T-helper 1 cell treated with Interleukin-12 subunit alpha and Interleukin-12 subunit beta and Interleukin-4 antibody, amounts not matched to agents 30 ng/mL and 1 ng/mL, for 36 hours (primary cell): ENCODE results near the gene RUFY4. TPM values are rescaled to one million over a fixed set of nuclear protein-coding genes. Genes with fewer than 3 reads are reported as not detected.

ENCODE experiments used
- intact Hi-C: fragments of 100-400 bp; cut with micrococcal nuclease; formaldehyde crosslinking; loops from one replicate; pipeline ENCODE4 v1.15.1; 2024
- total RNA-seq: library from RNA; stranded (reverse); gene quantifications from 2 replicates; pipeline ENCODE4 v1.2.3, GENCODE V29; 2022

The RUFY4 gene
- 3.2 and 3.3 TPM in 2 replicates for total RNA-seq

- intact Hi-C loops, result loop anchor here (1.0 to 10.0 kb wide), 5 partner anchors 28 to 284 kb away; no protein-coding TSS in a partner anchor
Observed at GRCh38 chr2:218068721-218069334, at the start of gene RUFY4. Gene RUFY4 (plus strand): TSS chr2:218069253. CDS start chr2:218070606, 1,353 bp downstream.

- intact Hi-C loops, result no loop called here
Observed at GRCh38 chr2:218019411-218020060, 49.5 kb upstream of the RUFY4 start.

GRCh38 chr2:218020281-218020680 lies 48.8 kb upstream of the RUFY4 start:
- intact Hi-C loops, result no loop called here

- intact Hi-C loops, result no loop called here
Observed at GRCh38 chr2:218020966-218021535, 48.0 kb upstream of the RUFY4 start.

- intact Hi-C loops, result no loop called here
Observed at GRCh38 chr2:218021536-218022071, 47.4 kb upstream of the RUFY4 start.

- intact Hi-C loops, result no loop called here
Observed at GRCh38 chr2:218022131-218022850, 46.8 kb upstream of the RUFY4 start.

- intact Hi-C loops, result no loop called here
Observed at GRCh38 chr2:218022851-218023530, 46.1 kb upstream of the RUFY4 start.

- intact Hi-C loops, result no loop called here
Observed at GRCh38 chr2:218023636-218024035, 45.4 kb upstream of the RUFY4 start.

- intact Hi-C loops, result no loop called here
Observed at GRCh38 chr2:218024336-218024735, 44.7 kb upstream of the RUFY4 start.

GRCh38 chr2:218024871-218025270 lies 44.2 kb upstream of the RUFY4 start:
- intact Hi-C loops, result no loop called here

GRCh38 chr2:218026244-218026643 lies 42.8 kb upstream of the RUFY4 start:
- intact Hi-C loops, result no loop called here

GRCh38 chr2:218026676-218027425 lies 42.2 kb upstream of the RUFY4 start:
- intact Hi-C loops, result no loop called here

GRCh38 chr2:218027426-218028188 lies 41.4 kb upstream of the RUFY4 start:
- intact Hi-C loops, result no loop called here

GRCh38 chr2:218028189-218028495 lies 40.9 kb upstream of the RUFY4 start:
- intact Hi-C loops, result no loop called here

- intact Hi-C loops, result no loop called here
Observed at GRCh38 chr2:218028562-218029348, 40.3 kb upstream of the RUFY4 start.

- intact Hi-C loops, result no loop called here
Observed at GRCh38 chr2:218029366-218030360, 39.4 kb upstream of the RUFY4 start.

GRCh38 chr2:218030409-218031195 lies 38.5 kb upstream of the RUFY4 start:
- intact Hi-C loops, result no loop called here
